GM12874 (cell line): Measurements from ENCODE around the gene HNRNPU.

Source experiments
- TF ChIP-seq, protein P1 (sequence below): IDR thresholded peaks from 2 replicates; pipeline ENCODE4 v1.5.1; 2011; ENCODE audit warnings: low read depth, mild to moderate bottlenecking, control low read depth, low read length, moderate library complexity; ENCODE audit not compliant: insufficient read depth

Gene HNRNPU

DNA sequence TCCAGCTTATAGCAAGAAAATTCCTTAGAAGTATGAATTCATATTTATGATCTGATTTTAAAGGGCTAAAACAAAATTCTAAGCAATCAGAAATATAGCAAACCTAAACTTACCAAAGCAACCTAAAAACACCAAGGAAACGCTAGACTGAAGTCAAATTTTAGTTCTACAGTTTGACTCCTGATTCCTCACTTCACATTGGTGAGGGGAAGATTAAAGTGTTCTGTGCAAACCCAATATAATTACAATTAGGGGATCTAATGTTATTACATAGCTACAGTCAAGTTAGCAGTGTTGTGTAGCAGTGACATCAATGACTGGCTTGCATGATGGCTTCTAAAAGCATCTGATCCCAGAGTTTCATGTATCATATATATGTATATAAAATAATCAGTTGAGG lies 11.6 kb downstream of the HNRNPU start:
- TF ChIP-seq, protein P1, sequence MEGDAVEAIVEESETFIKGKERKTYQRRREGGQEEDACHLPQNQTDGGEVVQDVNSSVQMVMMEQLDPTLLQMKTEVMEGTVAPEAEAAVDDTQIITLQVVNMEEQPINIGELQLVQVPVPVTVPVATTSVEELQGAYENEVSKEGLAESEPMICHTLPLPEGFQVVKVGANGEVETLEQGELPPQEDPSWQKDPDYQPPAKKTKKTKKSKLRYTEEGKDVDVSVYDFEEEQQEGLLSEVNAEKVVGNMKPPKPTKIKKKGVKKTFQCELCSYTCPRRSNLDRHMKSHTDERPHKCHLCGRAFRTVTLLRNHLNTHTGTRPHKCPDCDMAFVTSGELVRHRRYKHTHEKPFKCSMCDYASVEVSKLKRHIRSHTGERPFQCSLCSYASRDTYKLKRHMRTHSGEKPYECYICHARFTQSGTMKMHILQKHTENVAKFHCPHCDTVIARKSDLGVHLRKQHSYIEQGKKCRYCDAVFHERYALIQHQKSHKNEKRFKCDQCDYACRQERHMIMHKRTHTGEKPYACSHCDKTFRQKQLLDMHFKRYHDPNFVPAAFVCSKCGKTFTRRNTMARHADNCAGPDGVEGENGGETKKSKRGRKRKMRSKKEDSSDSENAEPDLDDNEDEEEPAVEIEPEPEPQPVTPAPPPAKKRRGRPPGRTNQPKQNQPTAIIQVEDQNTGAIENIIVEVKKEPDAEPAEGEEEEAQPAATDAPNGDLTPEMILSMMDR, result no peak

GRCh38 chr1:244851546-244852231 lies 12.7 kb downstream of the HNRNPU start:
- TF ChIP-seq, protein P1, result no peak

GRCh38 chr1:244850896-244851295 lies 13.4 kb downstream of the HNRNPU start:
- TF ChIP-seq, protein P1, result no peak

DNA sequence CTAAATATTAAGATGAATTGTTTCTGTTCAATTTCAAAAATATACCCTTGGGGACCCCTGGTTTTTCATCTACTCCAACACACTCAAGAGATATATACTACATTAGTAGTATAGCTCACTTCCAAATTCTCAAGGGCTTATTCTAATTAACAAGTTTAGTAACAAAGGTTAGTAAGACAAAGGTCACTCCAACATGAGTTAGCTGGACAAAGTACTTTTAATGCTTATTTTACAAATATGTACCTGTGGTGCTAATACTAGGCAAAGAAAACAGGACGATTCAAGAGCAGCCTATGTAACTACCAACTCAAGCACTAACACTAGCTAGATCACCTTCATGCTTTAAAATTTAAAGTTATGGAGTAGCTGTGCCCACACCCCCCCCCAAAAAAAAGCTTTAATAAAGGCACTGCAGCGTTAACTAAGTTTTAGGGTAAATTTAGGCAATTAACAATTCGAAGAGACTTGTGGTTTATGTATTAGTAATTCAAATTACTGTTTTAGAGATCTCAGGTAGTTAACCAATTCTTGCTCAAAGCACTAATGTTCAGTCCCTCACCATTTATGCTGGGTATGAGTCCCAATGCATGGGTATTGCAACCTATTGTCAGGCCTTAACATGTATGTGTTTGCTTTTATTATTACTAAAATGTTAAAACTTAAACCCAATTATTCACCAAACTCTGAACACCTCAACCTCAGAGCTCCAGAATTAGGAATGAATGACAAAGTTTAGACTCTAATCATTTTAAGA lies 14.1 kb downstream of the HNRNPU start:
- TF ChIP-seq, protein P1, result no peak

DNA sequence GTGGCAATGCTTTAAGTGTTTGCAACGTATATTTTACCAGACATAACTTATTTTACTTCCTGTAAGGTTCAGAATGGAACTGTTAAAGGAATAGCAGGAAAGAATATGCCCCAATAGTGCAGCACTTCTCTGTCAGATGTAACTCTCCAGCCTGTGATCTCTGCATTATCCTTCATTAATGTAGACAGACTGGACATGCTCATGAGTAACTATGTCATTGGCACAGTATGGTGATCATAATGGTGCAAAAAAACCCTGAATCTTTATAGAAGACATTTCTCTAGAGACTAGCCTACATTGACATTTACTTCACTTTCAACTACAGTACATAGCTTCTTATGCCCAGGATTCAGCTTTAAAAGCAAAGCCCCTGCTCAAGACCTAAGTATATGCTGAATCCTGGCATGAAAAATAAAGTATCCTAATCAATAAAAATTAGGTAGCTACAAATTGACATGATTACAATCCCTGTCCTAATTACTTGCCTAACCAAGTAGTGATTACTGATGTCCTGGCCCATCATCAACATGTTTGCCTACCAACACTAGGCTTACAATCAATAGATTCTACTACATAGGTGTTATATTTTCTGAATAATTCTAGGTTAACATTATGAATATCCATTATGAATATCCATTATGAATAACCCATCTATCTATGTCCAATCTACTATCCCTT lies 15.0 kb downstream of the HNRNPU start:
- TF ChIP-seq, protein P1, result no peak

DNA sequence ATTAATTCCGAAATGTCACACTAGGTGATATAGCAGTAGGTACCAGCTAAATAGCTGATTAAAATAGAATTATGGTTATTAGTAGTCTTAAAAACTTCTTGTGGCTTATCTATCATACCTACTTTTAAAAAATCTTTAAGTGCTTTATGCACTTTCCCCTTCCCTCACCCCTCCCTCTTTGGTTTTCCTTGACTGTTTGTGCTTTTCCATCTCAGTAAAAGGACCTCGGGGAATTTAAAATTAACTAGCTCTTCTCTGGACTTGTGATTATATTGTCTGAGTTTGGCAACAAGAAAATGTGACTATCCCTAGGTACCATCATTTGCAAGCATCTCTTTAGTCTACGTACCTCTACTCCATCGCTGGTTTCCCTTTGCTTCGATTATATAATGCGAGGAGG lies 17.7 kb downstream of the HNRNPU start:
- TF ChIP-seq, protein P1, result no peak

DNA sequence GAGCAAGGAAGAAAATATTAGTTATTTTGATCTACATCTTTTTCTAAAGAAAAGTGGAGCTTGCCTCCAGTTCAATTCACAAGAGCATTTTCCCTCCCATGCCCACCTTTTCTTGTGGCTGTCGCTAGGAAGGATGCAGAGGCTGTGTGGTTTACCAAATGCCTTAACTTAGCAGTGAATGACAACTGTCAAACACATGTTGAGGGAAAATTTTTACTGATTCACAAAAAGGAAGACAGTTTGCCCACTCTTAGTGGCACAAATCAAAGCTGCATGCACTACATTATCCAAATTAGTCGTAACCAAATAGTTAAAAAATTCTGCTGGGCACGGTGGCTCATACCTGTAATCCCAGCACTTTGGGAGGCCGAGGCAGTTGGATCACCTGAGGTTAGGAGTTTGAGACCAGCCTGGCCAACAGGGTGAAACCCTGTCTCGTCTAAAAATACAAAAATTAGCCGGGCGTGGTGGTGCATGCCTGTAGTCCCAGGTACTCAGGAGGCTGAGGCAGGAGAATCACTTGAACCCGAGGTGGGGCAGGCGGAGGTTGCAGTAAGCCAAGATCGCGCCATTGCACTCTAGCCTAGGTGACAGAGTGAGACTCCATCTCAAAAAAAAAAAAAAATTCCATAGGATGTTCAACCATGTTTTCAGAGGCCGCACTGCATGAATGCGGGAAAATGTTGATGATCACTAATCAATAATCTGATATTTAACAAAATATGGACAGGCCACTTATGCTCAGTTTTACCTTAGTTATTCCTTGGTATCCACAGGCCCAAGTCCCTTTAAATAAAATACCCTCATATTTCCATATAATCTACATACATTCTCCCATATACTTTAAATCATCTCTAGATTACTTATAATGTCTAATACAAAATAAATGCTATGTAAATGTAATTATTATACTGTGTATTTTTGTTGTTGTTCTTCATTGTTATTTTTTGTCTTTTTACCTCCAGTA lies 19.9 kb downstream of the HNRNPU start:
- TF ChIP-seq, protein P1, result no peak
